ENCODE data around the gene PPP4R1. TPM values are rescaled to one million over a fixed set of nuclear protein-coding genes. Genes with fewer than 3 reads are reported as not detected.

The PPP4R1 gene
- total and polyA plus RNA-seq, 10 donors, result 11.3 to 135 (median 81.8) TPM

- no peaks in the 10 kb centered on the region for H3K9me3 ChIP-seq
- no peaks in the 10 kb centered on the region for H3K4me1 ChIP-seq
- TF ChIP-seq CTCF (IDR thresholded peaks at IDR 0.05 in 8 of 11, conservative IDR thresholded peaks at IDR 0.05 in 3 of 11) (no peak), POLR2AphosphoS5 (IDR thresholded peaks at IDR 0.05) (peak in 1 of 3 donors; percentile 16), POLR2A (IDR thresholded peaks at IDR 0.05) (no peak)
- intact Hi-C loops (cut with DNase I; ENCODE audit: low total_unique reads), result no loop called here
- no peak overlapping the region for H3K27ac ChIP-seq
- peaks cover 0 to 76% (median 62%) of the 10 kb centered on the region in 6 donors for H3K36me3 ChIP-seq
- H3K27me3 ChIP-seq (replicated peaks in 1 of 7), result no peaks in the 10 kb centered on the region
- H3K4me3 ChIP-seq, result no peak overlapping the region
- 86 to 97% (median 95%) methylated on average over 6 of the region's 6 CpGs for WGBS, 5 donors
- no peak for DNase-seq
These were observed 76.7 kb downstream of the PPP4R1 start for GRCh38 chr18:9537677-9538076.

- no peak for TF ChIP-seq POLR2A (IDR thresholded peaks at IDR 0.05)
- no peak for TF ChIP-seq POLR2AphosphoS5 (IDR thresholded peaks at IDR 0.05)
- TF ChIP-seq CTCF (IDR thresholded peaks at IDR 0.05 in 8 of 11, conservative IDR thresholded peaks at IDR 0.05 in 3 of 11), result no peak
These were observed 77.8 kb downstream of the PPP4R1 start for GRCh38 chr18:9536354-9537152.

GRCh38 chr18:9535430-9535991 is 78.8 kb downstream of the PPP4R1 start:
- Histone ChIP-seq H3K27ac (no peak overlapping the region), H3K36me3 (peaks cover 0 to 96% (median 80%) of the 10 kb centered on the region in 6 donors), H3K4me3 (no peak overlapping the region), H3K27me3 (replicated peaks in 1 of 7) (no peaks in the 10 kb centered on the region), H3K9me3 (no peaks in the 10 kb centered on the region), H3K4me1 (peaks cover 0 to under 1% (median 0%) of the 10 kb centered on the region in 6 donors)
- no peak for DNase-seq
- WGBS, 5 donors, result 90 to 97% (median 95%) methylated on average over 27 of the region's 27 CpGs
- intact Hi-C loops (cut with DNase I; ENCODE audit: low total_unique reads), result no loop called here
- TF ChIP-seq POLR2A (IDR thresholded peaks at IDR 0.05) (no peak), CTCF (IDR thresholded peaks at IDR 0.05 in 8 of 11, conservative IDR thresholded peaks at IDR 0.05 in 3 of 11) (no peak), POLR2AphosphoS5 (IDR thresholded peaks at IDR 0.05) (peak in 1 of 3 donors; percentile 43)

More at GRCh38 chr18:9536354-9537152, 77.8 kb downstream of the PPP4R1 start:
- H3K4me3 ChIP-seq, result no peak overlapping the region
- no peak for DNase-seq
- no peak overlapping the region for H3K27ac ChIP-seq
- WGBS, 5 donors, result 93 to 97% (median 96%) methylated on average over 17 to 23 of the region's 24 CpGs
- no peaks in the 10 kb centered on the region for H3K4me1 ChIP-seq
- no peaks in the 10 kb centered on the region for H3K9me3 ChIP-seq
- H3K27me3 ChIP-seq (replicated peaks in 1 of 7), result no peaks in the 10 kb centered on the region
- intact Hi-C loops (cut with DNase I; ENCODE audit: low total_unique reads), result no loop called here
- H3K36me3 ChIP-seq, result peaks cover 0 to 88% (median 70%) of the 10 kb centered on the region in 6 donors

DNA sequence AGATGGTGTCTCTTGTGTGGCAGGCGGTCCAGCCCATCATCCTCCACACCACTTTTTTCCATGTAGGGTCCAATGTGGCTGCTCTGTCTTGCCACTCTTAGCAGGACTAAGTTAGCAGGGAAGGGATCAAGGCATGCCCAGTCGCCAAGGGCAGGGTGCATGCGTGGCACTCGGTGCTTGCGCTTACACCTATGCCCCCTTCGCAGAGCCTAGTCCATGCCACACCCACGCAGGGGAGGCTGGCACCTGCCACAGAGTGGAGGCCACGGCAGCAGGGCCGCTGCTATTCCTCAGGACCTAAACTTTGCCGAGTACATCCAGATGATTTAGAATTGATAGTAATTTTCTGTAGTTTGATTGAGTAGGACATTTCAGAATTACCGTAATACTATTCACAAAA is 79.5 kb downstream of the PPP4R1 start:
- Histone ChIP-seq H3K36me3 (peaks cover 0 to 96% (median 79%) of the 10 kb centered on the region in 6 donors), H3K4me3 (no peak overlapping the region), H3K9me3 (no peaks in the 10 kb centered on the region), H3K27ac (no peak overlapping the region), H3K27me3 (replicated peaks in 1 of 7) (no peaks in the 10 kb centered on the region), H3K4me1 (peaks cover 0 to 8% (median 0%) of the 10 kb centered on the region in 6 donors)
- WGBS, 5 donors, result 93 to 98% (median 96%) methylated on average over 11 of the region's 11 CpGs
- intact Hi-C loops (cut with DNase I; ENCODE audit: low total_unique reads), result no loop called here
- DNase-seq, result no peak
- no peak for TF ChIP-seq POLR2A (IDR thresholded peaks at IDR 0.05)
- TF ChIP-seq CTCF (IDR thresholded peaks at IDR 0.05 in 8 of 11, conservative IDR thresholded peaks at IDR 0.05 in 3 of 11), result no peak
- TF ChIP-seq POLR2AphosphoS5 (IDR thresholded peaks at IDR 0.05), result peak in 1 of 3 donors; percentile 44

All from spleen (tissue), 11 donors.